NOMO-1 (cell line): ENCODE results near the gene MVK.

Experiments
- DNase-seq, 2 experiments: peaks; one replicate each; lab custom pipeline; 2025; ENCODE audit not compliant: unreplicated experiment in 2 of 2; lab: John Stamatoyannopoulos, UW

The MVK gene

DNA sequence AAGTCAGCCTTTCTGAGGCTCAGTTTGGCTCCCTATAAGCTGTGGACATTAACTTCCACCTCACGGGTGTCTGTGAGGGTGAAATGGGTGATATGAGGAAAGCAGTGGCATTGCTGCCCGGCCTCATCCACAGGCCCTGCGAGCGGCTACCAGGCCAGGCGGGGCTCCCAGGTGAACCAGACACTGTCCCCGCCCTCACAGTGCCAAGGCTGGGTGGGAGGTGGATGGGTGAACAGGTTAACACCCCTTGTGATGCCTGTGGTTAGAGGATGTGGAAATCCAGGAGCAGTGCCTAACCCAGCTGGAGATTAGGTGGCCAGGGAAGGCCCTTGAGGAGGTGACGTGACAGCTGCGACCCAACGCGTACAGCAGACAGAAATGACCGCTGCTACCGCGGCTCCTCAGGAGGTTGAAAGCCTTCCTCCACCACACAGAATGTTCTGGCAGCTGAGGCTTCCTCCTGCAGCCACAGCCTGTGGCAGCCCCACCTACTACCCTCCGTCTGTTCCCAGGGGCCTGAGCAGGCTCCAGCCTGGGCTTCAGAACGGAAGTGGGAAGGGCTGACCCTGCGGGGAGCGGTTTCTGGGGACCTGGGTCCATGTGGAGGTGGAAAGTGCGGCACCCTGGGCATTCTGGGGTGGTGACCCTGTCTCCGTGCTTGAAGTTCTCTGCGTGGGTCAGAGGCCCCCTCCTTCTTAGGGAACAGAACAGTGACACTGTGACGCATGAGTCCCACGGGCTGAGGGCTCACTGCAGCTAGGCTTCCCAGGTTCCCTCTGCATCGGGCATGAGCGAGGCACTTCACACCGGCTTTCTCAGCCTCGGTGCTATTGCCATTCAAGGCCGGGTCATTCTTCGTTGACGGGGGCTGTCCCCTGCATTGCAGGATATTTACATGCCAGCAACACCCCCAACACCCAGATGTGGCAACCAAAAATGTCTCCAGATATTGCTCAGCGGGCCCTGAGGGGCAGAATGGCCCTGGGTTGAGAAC lies 10.0 kb upstream of the MVK start:
- no peak for DNase-seq

GRCh38 chr12:109566424-109566823 lies 7.2 kb upstream of the MVK start:
- DNase-seq: no peak

DNA sequence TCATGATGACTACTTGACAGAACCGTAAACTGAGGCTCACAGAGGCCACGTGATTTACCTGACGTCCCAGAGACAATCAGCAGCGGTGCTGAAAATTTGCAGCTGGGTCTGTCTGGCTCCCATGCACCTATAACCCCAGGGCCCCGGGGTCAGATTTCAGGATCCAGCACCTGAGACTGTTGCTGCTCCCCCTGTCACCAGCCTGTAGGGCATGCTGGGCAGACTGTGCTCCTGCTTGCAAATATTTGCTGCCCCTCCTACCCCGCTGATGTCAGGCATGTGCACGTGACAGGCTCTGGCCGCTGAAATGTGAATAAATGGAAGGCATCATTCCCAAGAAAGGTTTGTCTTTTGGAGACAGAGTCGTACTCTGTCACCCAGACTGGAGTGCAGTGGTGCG lies 6.3 kb upstream of the MVK start:
- DNase-seq: no peak

DNA sequence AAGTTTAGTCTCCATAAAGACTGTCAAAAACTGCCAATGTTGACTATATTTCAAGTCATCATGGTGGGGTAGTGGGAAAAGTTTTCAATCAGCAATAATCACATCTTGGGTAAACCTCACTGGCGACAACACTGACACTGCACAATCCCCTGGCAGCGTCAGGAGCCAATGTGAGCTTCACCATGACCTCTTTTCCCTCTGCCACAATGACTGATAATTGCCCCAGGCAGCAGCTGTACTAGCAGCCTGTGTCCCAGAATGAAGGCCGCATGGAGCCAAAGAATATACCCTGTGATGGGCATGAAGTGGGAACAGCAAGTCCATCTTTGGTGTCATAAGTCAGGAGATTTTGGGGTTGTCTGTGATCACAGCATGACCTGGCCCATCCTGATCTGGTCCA lies 5.6 kb upstream of the MVK start:
- DNase-seq: no peak

- no peak for DNase-seq
Measured at GRCh38 chr12:109568486-109568885, 5.1 kb upstream of the MVK start.

- DNase-seq: no peak
Measured at GRCh38 chr12:109571773-109572505, 1.7 kb upstream of the MVK start.

DNA sequence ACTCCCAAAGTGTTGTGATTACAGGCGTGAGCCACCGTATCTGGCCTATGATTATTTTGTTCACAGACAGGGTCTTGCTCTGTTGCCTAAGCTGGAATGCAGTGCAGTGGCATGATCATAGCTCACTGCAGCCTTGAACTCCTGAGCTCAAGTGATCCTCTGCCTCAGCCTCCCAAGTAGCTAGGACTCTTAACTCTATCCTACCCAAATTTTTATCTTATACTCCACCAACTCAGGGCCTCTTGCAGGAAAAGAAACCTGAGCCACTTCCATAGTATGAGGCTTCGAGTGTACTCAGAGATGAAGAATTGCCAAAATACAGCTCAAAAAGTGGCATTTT lies 1.1 kb upstream of the MVK start:
- DNase-seq: no peak

GRCh38 chr12:109573914-109574244 lies 285 bp downstream of the MVK start:
- no peak for DNase-seq

GRCh38 chr12:109575683-109576082 lies 2.1 kb downstream of the MVK start:
- DNase-seq: no peak

- DNase-seq: no peak
Measured at GRCh38 chr12:109577311-109577710, 3.7 kb downstream of the MVK start.

- no peak for DNase-seq
Measured at GRCh38 chr12:109578330-109578927, 4.8 kb downstream of the MVK start.

DNA sequence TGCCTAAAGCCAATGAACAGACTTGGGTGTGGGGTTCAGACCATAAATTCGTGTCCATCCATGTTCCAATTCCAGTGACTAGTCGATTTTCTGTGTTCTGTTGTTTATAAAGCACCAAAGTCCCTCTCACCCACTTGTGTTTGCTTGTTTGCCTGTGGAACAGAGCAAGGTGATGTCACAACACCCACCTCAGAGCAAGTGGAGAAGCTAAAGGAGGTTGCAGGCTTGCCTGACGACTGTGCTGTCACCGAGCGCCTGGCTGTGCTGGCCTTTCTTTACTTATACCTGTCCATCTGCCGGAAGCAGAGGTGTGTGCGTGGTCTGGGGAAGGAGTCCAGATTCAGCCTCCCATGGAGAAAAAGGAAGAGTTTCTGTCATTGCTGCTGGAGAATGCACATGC lies 6.0 kb downstream of the MVK start:
- DNase-seq: no peak

DNA sequence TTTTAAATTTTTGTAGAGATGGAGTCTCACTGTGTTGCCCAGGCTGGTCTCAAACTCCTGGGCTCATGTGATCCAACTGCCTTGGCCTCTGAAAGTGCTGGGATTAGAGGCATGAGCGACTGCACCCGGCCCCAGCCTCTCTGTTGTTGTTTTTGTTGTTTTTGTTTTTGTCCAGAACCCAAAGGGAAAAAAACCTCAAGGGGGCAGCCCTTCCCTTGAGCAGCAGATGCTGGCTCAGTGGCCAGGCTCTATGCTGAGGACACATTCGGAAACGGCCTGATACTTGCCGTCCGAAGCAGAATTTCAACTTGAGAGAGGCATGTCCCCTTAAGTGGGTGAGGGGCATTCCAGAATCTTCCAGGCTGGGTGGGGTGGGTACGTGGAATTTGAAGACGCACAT lies 6.7 kb downstream of the MVK start:
- DNase-seq: no peak

DNA sequence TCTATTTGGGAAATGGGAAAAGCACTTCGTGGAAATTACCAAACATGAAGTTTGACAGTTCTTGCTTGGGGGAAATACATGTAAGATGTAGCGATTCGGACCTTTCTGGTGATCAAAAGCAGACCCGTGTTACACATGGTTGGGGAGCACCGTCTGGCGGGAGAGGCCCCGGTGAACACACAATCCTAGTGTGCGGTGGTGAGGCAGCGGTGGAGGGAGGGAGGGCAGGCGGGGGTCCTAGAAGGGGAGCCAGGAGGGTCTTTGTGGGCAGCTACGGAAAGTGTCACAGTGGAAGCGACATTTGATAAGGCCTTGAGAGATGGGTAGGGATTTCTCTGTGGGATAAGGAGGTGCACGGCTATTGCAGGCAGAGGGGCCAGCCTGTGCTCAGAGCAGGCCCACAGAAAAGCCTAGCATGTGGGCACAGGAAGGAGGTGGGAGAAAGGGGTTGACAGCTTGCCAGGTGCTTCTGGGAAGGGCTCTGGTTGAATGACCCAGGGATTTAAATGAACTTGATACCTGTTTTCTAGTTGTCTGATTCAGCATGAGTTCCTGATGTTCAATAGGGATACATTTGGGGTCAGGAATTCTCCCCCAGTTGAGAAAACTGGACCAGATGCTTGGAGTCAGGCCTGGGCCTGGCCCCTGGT lies 7.2 kb downstream of the MVK start:
- DNase-seq: no peak

- DNase-seq: no peak
Measured at GRCh38 chr12:109581334-109581691, 7.7 kb downstream of the MVK start.

DNA sequence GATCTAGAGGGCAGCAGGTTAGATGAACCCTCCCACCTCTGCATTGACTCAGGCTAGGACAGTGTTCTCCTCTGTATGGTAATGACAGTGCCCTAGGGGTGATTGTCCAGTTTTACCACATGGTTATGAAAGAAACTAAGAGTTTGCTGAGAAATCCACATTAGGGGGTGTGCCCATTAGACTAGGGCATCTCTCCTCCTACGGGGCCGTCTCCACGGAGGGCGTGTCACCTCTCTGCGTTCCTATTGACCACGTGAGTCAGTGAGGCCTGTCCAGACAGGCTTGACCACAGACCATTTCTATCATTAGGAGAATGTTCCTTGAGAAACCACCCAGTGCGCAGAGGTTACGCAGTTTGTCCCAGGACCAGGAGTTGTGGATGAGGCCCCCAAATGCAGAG lies 8.3 kb downstream of the MVK start:
- DNase-seq: no peak

DNA sequence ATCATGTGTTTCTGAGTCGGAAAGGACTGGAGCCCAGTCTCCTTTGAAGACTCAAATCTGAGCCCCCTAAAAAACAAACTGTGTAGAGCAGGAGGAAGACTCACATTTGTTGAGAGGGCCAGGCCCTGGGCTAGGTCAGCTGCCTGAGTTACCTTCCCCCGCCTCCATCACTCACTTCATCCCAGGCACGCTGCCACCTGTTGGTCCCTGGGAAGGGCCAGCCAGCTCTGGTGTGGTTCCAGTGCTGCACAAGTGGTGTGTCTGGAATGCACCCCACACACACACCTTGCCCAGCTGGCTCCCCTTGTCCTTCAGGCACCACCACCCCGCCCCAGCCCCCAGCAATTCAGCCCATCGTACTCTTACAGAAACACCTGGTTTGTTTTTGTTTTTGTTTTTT lies 9.0 kb downstream of the MVK start:
- no peak for DNase-seq

DNA sequence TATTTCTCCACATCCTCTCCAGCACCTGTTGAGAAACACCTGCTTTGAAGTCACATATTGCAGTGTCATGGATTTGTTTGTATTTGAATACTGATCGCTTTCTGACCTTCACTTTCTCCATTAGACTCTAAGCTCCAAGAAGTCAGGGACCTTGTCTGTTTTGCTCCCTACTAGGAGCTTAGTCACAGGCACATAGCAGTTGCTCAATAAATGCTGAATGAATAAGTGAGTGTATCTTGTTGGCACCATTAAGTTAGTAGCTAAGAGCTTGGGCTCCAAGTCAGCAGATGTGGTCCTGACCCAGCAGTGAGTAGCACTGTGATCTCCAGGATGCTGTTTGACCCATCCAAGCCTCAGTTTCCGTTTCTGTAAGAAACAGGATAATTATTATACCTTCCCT lies 10.1 kb downstream of the MVK start:
- DNase-seq: no peak

DNA sequence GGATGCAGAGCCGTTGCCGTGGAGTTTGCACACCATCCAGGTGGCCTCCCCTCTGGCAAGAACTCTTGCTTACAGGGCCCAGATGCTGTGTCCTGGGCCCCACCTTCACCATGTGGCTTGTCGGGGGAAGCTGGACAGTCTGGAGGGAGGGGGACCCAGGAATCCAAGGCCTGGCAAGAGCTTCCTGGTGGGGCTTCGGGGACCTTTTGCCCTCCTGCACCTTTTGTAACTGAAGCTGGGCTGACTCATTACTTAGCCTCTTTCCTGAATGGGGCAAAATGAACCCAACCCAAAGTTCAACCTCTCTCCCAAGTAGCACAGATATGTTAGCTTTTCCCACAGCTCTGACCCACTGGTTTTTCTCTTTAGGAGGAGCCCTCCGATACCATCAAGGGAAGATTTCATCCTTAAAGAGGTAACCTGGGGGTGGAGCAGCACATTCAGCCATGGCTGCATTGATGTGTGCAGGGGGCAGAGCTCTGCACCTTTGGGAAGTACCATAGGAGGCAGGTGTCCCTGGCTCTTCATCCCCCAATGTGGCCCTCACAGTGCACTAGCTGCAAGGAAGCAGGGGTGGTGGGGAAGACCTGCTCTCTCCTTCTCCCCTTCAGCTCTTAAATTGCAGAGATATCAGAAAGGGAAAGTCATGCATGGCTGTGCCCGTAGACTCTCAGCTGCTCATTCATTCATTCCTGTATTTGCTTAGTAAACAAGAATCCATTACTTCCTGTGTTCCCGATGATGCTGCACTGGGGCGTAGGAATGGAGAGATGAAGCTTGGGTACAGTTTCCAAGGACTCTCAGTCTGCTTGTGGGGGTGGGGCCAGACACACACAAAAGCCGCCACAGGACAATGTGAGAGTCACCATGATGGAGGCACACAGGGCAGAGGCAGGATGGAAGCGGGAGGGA lies 13.0 kb downstream of the MVK start:
- no peak for DNase-seq

- DNase-seq: no peak
Measured at GRCh38 chr12:109587921-109588320, 14.3 kb downstream of the MVK start.
